SIG-M5 (cell line): ENCODE results near the gene BRAF.
"Not testable (repeated sequence)": the region's sequence is repeated elsewhere in the genome, so short reads cannot be mapped to it uniquely, and the experiment has no call there.

ENCODE experiments used
- DNase-seq: peaks from one replicate; lab custom pipeline; 2025; lab: John Stamatoyannopoulos, UW

The BRAF gene

DNA sequence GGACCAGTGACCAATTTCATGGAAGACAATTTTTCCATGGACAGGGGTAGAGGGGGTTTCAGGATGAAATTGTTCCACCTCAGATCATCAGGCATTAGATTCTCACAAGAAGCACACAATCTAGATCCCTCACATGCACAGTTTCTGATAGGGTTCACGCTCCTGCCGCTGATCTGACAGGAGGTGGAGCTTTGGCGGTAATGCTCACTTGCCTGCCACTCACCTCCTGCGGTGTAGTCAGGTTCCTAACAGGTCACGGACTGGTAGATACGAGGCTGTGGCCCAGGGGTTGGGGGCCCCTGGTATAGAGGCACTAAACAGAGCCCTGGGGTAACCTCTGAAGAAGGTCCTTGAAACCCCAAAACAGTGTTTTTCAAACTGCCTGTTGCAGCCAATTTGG is 6.5 kb downstream of the BRAF start:
- DNase-seq = no peak

DNA sequence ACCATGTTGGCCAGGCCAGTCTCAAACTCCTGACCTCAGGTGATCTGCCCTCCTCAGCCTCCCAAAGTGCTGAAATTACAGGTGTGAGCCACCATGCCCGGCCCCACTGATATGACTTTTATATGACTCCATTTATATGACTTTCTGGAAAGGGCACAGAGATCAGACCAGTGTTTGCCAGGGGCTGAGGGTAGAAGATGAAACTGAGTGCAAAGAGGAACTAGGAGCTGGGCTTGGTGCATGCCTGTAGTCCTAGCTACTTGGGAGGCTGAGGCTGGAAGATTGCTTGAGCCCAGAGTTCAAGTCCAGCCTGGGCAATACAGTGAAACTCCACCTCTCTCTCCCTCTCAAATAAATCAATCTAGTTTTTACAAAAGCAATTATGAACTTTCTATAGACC is 7.5 kb downstream of the BRAF start:
- no peak for DNase-seq

DNA sequence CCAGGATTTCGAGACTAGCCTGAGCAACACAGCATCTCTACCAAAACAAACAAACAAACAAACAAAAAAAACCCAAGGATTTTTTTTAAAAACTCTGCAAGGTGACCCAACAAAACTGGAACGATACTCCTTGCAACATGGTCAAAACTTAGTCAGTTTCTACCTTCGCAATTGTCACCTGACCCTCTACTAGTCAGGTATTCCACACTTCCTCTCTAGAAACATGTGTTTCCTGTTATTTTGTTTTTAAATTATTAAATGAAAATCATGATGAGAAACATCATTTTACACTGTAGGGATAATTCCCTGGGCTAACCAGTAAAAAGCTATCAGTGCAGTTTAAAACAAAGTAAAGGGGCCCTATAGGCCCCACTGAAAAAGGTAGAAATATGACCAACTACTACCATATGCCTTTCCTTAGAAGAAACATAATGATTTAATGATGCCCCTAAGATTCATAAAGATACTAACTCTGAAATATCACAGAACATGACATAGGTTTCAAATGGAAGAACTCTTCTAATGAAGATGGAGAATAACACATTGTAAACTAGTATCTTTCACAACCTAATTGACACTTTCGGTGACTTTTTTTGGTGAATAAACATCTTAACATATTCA is 8.7 kb downstream of the BRAF start:
- no peak for DNase-seq

DNA sequence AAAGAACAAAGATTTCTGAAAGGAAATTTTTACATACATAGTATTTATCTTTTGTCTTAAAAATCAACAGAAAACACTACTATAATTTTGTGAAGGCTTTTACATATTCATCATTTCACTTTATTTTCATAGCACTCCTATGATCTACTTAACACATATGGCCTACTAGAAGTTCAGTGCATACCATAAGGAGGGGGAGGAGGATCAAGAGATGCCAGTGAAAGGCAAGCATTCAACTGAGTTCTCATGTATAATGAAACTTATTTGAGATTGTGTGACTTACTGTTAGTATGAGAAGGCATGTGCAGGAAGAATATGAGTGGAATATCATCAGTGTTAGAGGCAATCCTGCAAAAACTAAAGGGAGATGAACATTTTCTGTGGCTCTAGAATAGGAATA is 10.6 kb downstream of the BRAF start:
- DNase-seq = no peak

DNA sequence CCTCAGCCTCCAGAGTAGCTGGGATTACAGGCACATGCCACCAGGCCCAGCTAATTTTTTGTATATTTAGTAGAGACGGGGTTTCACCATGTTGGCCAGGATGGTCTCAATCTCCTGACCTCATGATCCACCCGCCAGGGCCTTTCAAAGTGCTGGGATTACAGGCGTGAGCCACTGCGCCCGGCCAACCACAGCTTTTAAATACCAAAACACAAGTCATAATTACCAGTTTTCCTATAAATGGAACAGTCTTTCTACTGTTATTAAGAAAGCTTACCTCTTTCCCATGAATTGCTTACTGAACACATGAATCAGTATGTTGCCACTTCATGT is 11.2 kb downstream of the BRAF start:
- DNase-seq = not testable (repeated sequence)

DNA sequence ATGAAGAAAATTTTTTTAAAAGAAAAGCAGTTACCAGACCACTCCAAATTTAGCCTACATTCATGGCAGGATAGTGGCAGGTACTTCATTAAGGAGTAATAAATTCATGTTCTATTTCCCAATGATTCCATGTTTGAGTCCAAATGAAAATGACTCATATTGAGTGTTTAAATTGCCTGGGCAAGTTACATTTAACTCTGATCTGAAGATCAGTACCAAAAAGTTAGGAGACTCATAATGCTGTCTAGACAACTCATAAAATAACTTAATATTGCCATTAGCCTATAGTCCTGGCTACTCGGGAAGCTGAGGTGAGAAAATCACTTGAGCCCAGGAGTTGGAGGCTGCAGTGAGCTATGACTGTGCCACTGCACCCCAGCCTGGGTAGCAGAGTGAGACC is 13.0 kb downstream of the BRAF start:
- no peak for DNase-seq

DNA sequence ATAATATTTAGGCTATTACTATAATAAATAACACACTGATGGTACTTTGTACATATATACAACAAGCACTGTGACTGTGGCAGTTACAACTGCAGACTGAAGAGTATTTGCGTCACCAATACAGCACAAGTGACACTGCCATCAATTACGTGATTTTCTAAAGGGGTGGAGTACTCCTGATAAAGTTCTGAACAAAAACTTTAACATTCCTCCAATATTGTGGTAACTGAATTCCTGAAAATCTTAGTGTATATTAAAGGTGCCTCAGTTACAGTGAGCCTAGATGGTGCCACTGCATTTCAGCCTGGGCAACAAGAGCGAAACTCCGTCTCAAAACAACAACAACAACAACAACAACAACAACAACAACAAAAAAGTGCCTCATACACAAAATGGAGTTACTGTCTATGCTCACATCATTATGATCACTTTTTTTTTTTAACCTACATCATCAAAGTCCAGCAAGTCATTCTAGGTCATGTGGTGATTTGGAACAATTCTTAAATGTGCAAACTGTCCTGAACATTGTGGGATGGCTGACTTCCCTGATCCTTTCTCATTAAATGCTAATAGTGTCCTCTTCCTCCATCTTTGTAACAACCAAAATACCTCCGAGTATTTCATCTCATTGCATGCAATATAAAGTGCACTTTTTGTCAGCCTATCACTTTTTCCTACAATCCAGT is 15.1 kb downstream of the BRAF start:
- DNase-seq = no peak

DNA sequence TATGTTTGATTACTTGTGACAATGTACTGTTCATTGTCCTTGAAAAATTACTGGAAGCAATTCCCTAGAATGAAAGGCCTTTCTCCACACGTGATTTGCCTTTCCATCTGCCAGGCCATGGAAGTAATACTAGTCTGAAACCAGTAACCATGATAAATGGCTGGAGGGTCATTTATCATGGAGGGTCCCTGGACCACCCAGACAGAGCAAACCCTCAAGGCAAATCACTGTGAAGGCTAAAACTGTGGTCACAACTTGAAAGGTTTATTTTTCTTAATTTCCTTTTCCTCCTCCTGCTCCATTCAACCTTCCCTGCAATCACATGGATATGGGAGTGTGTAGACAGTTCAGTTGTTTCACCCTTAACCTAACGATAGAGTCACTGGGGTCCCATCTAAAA is 16.4 kb downstream of the BRAF start:
- no peak for DNase-seq

DNA sequence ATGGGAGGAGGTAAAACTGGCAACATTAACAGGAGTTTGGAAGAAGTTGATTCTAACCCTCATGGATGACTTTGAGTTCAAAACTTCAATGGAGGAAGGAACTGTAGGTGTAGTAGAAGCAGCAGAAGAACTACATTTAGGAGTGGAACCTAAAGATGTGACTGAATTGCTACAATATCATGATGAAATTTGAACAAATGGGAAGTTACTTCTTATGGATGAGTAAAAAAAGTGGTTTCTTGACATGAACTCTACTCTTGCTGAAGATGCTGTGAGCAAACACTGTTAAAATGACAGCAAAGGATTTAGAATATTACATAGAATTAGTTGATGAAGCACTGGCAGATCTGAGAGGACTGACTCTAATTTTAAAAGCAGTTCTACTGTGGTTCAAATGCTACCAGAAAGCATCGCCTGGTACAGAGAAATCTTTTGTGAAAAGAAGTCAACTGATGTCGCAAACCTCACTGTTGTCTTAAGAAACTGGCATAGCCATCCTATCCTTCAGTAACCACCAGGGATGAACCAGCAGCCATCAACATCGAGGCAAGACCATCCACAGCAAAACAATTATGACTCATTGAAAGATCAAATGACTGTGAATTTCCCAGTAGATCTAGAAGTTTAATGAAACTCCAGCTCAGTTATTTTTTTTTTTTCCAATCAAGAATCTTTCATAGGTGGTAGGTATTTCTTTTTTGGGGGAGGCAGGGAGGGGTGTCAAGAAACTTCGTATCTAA is 20.8 kb downstream of the BRAF start:
- DNase-seq = no peak

DNA sequence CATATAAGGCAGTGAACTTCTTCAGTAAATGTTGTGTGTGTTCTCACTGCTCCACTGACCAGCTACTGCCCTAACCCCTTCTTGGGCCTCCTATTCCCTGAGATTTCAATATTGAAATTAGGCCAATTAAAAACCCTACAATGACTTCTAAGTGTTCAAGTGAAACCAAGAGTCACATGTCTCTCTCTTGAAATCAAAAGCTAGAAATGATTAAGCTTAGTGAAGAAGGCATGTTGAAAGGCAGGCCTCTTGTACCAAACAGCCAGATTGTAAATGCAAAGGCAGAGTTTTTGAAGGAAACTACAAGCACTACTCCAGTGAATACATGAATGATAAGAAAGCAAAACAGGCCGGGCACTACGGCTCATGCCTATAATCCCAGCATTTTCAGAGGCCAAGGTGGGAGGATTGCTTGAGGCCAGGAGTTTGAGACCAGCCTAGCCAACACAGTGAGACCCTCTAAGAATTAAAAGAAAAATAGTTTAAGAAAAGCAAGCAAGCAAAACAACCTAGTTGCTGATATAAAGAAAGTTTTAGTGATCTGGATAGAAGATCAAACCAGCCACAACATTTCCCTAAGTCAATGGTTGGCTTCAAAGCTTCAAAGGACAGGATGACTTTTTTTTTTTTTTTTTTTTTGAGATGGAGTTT is 22.3 kb downstream of the BRAF start:
- no peak for DNase-seq

DNA sequence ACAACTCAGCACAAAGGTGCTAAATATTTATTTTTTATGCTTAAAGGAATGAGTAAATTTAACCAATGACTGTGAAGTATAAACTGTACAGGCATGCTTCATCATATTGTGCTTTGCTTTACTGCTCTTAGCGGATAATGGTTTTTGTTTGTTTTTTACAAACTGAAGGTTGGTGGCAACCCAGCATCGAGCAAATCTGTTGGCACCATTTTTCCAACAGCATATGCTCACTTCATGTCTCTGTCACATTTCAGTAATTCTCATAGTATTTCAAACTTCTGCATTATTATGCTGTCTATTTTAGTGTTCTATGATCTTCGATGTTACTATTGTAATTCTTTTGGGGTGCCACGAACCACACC is 22.8 kb downstream of the BRAF start:
- DNase-seq = no peak

DNA sequence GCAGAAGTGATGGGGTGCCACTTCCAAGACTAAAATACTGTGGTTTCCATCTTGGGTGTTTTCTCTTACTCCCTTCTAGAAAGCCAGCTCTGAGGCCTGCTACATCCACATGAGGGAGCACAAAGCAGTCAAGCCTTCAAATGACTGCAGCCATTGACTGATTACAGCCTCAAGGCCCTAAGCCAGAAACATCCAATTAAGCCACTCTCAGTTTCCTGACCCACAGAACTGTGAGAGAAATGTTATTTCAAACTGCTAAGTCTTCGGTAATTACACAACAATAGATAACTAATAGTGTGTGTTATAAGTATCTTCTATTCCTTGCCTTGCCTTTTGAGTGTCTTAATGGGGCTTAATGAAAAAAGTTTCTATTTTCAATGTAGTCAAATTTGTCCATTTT is 24.8 kb downstream of the BRAF start:
- no peak for DNase-seq

DNA sequence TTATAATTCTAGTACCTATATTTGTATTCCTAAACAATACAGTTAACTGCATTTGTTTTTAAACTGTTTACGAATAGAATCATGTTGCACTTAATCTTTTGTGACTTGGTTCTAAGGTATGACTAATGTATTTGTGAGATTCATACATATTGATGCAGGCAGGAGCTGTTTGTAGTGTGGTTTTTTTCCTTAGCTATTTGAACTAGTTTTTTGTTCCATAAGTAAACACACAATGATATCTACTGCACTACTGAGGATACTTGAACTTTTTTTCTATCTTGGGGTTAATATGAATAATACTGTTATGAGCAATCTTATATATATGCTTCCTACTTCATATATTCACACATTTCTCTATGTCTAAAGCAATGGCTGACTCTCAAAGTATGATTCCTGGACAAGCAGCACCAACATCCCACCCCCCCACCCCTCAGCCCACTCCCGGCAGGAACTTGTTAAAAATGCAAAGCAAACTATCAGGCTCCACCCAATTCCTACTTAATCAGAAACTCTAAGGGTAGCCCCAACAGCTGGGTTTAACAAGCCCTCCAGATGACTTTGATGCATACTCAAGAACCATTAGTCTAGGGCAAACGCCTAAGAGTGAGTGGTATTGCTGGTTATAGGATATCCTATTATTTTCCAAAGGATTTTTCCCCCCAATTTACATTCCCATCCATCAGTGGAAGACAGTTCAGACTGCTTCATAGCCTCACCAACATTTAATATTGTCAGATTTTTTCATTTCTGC is 25.8 kb downstream of the BRAF start:
- DNase-seq = no peak

DNA sequence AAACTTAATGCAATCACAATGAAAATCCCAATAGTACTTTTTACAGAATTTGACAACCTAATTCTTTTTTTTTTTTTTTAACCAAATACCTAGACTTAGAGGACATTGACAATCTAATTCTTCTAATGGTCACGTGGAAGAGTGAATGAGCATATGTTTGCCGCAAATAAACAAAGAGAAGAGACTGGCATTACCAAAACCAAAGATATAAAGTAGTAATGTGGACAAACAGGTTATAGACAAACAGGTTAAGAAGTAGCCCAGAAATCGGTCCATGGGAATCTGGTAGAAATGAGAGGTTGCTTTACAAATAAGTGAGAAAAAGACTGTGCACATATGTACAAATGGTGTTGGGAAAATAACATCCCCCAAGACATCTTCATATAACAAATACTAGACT is 27.7 kb downstream of the BRAF start:
- DNase-seq = no peak

DNA sequence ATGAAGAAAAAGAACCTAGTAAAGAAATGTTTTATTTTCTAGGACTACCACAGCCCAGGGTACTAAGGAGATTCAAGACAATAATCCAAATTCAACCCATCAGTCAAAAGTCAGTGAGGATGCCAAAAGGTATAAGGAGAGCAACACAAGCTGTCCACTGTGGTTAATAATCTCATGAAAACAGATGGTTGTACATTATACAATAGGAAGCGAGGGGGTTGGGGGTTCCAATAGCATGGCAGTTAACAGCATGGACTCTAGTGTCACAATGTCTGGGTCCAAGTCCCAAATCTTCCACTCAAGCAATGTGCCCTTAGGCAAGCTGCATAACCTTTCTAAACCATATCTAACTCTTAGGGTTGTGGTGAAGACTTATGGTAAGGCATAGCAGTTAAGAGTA is 35.1 kb downstream of the BRAF start:
- no peak for DNase-seq

DNA sequence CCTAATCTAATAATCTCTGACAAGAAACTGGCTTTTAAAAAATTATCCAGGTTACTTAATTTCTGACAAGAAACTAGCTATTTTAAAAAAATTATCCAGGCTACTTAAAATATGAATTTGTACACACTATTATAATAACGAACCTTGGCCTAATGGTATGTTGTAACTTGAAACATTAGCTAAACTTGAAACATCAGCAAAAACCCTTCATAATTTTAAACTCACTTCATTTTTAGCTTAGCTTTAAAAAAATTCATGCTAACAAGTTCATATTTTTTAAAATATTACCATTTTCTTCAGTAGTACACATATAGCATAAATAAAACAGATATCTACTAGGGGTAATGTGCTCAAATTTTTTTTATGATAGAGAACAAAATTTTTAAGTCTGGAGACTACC is 35.6 kb downstream of the BRAF start:
- DNase-seq = no peak

DNA sequence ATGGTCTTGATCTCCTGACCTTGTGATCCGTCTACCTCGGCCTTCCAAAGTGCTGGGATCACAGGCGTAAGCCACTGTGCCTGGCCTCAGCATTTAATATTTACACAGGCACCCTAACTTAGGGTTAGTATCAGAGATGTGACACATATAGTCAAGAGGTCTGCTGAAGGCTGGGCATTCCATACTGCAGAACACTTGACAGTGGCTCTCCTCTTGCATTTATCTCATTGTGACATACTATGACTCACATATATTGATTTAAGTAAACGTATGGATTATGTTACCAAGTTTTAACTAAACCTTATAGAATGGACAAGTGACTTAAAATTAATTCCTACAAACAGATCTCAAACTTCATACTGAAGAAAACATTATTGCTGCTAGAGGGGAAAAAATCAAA is 36.6 kb downstream of the BRAF start:
- DNase-seq = no peak

DNA sequence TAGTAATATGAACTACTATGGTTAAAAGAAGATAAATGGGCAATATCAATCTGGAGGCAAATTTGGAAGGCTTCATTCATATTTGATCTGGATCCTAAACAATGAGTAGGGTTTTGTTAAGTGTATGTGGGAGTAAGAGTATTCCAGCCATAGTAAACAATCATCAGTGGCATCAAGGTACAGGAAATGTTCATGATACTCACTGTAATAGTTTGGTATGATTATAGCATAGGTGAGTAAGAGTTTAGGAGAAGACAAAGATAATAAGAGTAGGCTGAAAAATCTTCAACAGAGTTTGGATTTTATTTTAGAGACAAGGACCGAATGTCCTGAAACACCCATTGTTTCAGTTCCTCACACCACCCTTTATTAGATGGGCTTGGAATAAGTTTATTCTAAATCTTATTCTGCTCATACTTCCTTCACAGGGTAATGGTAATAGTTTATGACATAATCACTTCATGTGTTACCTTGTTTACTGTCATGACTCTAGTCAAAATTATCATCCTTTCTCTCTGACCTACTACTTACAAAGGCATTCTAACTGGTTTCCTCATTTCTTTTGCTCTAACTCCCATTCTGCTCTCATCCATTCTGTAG is 38.9 kb downstream of the BRAF start:
- no peak for DNase-seq

DNA sequence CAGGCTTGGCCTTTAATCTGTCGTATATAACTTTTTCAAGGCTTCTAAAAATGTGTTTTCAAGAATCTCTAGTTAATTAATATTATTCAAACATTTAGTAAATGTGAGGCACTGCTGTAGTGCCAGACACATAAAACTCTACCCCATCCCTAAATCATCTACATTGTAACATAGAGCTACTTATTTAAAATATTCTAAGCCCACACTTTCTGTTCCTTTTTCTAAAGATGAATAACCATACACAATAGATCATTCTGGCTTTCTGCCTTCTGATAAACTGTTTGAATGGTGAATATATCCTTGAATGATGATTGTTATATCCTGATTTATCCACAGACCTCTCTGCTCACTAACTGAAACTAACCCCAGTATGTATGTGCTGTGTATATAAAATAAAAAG is 41.4 kb downstream of the BRAF start:
- no peak for DNase-seq

DNA sequence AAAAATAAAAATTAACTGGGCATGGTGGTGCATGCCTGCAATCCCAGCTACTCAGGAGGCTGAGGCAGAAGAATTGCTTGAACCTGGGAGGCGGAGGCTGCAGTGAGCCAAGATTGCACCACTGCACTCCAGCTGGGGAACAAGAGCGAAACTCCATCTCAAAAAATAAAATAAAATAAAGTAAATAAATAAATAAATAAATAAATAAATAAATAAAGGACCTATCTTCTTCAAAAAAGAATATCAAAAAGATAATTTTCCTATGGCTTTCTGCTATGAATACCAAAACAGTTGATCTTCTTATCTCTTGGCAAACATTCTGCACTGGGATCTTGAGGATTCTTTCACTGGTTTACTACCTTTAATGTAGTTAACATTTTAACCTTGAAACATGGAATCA is 41.9 kb downstream of the BRAF start:
- not testable (repeated sequence) for DNase-seq

DNA sequence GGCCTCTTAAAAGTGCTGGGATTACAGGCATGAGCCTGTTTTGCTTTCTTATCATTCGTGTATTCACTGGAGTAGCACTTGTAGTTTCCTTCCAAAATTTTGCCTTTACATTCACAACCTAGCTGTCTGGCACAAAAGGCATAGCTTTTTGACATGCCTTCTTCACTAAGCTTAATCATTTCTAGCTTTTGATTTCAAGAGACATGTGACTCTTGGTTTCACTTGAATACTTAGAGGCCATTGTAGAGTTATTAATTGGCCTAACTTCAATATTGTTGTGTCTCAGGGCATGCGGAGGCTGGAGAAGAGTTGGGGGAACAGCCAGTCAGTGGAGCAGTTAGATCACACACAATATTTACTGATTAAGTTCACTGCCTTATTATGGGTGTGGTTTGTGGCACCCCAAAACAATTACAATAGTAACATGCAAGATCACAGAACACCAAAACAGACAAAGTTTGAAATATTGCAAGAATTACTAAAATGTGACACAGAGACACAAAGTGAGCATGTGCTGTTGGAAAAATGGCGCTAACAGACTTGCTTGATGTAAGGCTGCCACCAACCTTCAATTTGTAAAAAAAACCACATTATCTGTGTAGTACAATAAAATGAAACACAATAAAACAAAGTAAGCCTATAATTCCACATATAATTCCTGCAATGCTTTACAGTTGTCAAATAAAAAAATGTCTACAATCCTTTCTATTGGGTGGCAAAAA is 43.1 kb downstream of the BRAF start:
- DNase-seq = no peak

DNA sequence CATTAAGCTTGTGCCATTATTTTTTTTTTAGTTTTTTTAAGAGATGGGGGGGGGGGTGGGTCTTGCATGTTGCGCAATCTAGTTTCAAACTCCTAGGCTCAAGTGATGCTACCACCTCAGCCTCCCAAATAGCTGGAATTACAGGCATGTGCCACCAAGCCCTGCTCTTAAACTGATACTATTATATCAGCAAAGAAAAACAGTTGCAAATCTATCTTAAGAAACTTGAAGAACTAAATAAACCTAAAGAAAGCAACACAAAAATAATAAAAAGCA is 47.5 kb downstream of the BRAF start:
- DNase-seq = no peak
